GM18508 (cell line): ENCODE results near the gene VPS51.
"Not testable (repeated sequence)": the region's sequence is repeated elsewhere in the genome, so short reads cannot be mapped to it uniquely, and the experiment has no call there.

Experiments
- ATAC-seq: cut with Tn5 transposase; IDR thresholded peaks from one replicate; pipeline ENCODE4 v1.9.1; 2021; ENCODE audit warnings: moderate number of reproducible peaks; ENCODE audit not compliant: insufficient read depth, unreplicated experiment

Gene VPS51

GRCh38 chr11:65132238-65132987 lies 36.4 kb downstream of the VPS51 start:
- no peak for ATAC-seq

- ATAC-seq, result no peak
Observed at GRCh38 chr11:65132988-65133700, 37.1 kb downstream of the VPS51 start.

GRCh38 chr11:65133724-65134123 lies 37.7 kb downstream of the VPS51 start:
- ATAC-seq, result no peak

DNA sequence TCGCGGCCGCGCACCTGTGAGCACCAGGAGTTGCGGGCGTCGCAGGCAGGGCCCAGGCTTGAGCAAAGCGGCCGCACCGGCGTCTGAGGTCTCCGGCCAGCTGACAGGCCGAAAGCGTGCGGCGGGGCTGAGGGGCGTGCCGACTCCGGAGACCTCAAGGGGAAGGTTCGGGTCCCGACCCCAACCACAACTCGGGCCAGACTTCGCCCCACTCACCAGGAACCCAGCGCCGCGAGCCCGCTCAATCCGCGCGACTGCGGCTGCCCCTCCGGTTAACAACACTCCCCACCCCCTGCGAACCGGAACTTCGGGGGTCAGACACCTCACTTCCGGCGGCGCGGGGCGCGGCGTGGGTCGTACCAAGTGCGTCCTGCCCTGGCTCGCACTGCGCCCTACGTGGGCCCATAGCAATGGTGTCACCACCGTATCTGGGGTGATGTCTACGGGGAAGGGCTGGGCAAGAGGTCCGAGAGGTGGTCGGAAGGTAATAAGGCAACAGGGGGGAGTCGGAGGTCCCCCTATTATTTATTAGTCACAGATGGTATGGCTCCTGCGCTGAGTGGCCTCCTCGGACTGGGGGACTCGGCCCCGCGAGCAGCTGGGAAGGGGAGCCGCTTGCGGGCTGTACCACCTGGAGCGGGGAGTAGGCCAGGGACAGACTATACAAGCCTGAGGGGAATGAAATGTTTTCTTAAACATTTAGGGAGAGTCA lies 38.4 kb downstream of the VPS51 start, which contains the start of gene SYVN1:
TSS of gene SYVN1 (minus strand) at position 280 of the 712 bp plus-strand sequence. CDS start 918 bp downstream, outside the sequence.
- ATAC-seq, result peak; percentile 19

- ATAC-seq, result peak; percentile 61
Observed at GRCh38 chr11:65134952-65135632, 39.1 kb downstream of the VPS51 start.

DNA sequence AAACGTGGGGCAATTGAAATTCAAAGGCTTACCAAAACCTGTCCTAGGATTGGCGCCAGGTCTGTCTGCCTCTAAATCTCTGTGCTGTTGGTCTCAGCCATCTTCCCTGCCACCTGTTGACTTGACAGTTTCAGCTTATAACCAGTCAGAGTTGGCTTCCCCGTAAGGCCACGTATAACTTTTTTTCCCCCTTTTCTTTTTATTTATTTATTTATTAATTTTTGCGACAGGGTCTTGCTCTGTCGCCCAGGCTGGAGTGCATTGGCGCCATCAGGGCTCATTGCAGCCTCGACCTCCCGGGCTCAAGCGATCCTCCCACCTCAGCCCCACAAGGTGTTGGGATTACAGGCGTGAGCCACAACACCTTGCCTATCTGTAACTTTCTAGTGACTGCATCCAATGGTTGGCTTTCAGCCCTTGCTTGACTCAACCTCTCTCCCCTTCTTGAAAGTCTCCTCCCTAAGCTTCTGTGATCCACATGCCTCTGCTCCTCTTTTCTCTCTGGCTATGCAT lies 39.7 kb downstream of the VPS51 start:
- ATAC-seq, result no peak

DNA sequence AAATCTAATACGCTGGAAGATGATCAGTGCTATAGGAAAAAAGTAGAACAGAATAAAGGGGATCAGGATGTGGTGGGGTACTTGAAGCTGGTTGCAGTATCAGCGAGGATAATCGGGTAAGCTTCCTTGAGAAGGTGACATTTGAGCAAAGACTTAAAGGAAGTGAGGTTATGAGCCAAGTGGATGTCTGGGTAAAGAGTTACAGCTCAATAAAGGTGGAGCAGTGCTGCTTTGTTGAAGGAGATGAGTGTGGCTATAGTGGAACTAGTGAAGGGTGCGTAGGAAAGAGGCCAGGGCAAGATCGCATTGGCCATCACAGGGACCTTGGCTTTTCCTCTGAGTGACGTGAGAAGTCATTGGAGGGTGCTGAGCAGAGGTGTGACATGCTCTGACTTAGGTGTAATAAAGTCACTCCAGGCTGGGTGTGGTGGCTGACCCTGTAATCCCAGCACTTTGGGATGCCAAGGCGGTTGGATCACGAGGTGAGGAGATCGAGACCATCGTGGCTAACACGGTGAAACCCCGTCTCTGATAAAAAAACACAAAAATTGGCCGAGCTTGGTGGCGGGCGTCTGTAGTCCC lies 40.6 kb downstream of the VPS51 start:
- no peak for ATAC-seq

DNA sequence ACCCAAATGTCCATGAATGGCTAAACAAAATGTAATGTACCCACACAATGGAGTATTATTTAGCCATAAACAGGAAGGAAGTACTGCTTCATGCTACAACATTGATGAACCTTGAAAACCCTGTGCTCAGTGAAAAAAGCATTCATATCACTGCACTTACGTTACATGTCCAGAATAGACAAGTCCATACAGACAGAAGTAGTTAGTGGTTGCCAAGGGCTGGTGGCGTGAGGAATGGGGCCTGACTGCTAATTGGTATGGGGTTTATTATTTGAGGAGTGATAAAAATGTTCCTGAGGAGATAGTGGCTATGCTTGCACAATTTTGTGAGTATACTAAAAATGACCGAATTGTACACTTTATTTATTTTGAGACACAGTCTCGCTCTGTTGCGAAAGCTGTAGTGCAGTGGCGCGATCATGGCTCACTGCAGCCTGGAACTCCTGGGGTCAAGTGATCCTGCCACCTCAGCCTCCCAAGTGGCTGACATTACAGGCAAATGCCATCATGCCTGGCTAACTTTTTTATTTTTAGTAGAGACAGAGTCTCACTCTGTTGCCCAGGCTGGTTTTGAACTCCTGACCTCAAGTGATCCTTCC lies 46.0 kb downstream of the VPS51 start:
- no peak for ATAC-seq

DNA sequence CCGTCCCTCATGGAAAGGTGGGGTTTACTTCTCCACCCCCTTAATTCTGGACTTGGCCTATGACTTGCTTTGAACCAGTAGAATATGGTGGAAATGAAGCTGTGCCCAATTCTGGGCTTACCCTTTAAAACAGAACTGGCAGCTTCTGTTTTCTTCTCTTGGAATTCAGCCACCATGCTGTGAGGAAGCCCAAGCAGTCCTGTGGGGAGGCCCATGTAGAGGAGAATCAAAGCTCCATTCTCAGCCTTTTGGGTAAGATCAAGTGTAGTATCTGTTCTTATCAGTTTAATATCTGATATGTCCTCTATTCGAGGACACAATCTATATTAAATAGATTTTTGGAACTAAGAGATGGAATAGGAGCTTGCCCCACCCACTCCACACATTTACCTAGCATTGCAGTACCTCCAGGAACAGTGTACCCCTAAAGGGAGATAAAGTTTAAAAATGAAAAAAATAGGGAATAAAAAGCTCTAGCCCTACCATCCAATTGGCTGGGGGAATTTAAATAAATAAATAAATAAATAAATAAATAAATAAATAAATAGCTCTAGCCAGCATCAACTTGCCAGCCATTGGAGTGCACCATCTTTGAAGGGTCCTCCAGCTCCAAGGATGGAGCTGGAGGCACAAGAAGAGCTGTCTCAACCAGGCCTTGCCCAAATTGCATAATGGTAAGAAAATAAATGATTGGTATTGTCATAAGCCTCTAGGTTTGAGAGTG lies 51.5 kb downstream of the VPS51 start:
- ATAC-seq, result no peak

GRCh38 chr11:65148657-65149056 lies 52.6 kb downstream of the VPS51 start:
- no peak for ATAC-seq

DNA sequence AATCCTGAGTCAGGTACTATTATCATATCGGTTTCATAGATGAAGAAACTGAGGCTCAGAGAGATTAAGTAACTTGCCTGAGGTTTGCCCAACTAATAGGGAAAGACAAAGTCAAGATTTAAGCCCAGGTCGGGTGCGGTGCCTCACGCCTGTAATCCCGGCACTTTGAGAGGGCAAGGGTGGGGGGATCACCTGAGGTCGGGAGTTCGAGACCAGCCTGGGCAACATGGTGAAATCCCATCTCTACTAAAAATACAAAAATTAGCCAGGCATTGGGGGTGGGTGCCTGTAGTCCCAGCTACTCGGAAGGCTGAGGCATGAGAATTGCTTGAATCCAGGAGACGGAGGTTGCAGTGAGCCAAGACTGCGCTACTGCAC lies 54.1 kb downstream of the VPS51 start:
- not testable (repeated sequence) for ATAC-seq

GRCh38 chr11:65150509-65151299 lies 54.7 kb downstream of the VPS51 start:
- ATAC-seq, result no peak

GRCh38 chr11:65151331-65151899 lies 55.4 kb downstream of the VPS51 start:
- no peak for ATAC-seq

DNA sequence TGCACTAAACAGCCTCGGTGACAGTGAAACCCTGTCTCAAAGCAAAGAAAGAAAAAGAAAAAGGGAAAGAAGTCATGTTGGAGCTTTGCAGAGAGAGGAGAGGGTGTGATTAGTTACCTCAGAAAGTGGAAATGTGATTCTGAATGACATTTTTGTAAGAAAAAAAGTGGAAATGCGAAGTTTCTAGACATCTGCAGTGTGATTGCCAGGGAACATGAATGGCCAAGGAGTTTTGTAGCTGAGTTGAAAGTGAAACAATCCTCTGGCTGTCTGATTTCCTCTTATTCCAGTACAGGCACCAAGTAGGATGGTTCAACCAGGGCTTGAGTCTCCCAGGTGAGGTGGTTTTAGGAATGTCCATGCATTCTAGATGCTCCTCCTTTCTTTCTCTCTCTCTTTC lies 56.1 kb downstream of the VPS51 start:
- ATAC-seq, result no peak

- ATAC-seq, result no peak
Observed at GRCh38 chr11:65156256-65156655, 60.2 kb downstream of the VPS51 start.

DNA sequence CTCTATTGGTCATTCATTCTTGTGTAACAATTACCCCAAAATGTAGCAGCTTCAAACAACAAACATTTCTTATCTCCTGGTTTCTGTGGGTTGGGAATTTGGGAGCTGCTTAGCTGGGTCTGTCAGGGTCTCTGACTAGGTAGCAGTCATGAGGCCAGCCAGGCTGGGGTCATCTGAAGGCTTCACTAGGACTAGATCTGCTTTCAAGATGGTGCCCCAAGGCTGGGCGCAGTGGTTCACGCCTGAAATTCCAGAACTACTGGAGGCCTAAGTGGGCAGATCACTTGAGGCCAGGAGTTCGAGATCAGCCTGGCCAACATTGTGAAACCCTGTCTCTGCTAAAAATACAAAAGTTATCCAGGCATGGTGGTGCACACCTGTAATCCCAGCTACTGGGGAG lies 60.9 kb downstream of the VPS51 start:
- ATAC-seq, result no peak

GRCh38 chr11:65157336-65157735 lies 61.3 kb downstream of the VPS51 start:
- no peak for ATAC-seq

- no peak for ATAC-seq
Observed at GRCh38 chr11:65159012-65159411, 63.0 kb downstream of the VPS51 start.
